Measurements from ENCODE around the gene CEP131.
"Not testable (repeated sequence)": the region's sequence is repeated elsewhere in the genome, so short reads cannot be mapped to it uniquely, and the experiment has no call there.

Gene CEP131

DNA sequence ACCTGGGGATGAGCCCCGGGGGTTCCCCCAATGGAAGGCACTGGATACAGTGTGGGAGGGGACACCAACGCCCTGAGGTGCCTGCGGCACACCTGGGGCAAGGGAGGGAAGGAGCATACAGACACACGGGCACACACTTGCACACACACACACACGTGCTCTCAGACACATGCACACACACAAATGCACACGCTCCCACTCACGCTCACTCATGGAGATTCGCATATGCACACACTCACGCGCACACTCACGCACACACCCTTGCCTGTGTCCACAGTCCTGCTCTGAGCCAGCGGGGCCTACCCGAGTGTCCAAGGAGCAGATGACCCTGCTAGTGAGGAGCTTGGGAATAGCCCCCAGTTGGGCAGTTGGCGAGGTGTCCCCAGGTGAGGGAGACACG lies 74.2 kb downstream of the CEP131 start:
- no peaks in the 10 kb centered on the region for H3K36me3 ChIP-seq (ENCODE audit: control insufficient read depth, insufficient read depth, low read length)
- TF ChIP-seq CTCF (IDR thresholded peaks at IDR 0.05) = no peak

GRCh38 chr17:81147701-81148100 lies 75.1 kb downstream of the CEP131 start:
- no peak for TF ChIP-seq CTCF (IDR thresholded peaks at IDR 0.05)
- Histone ChIP-seq H3K36me3 (ENCODE audit: control insufficient read depth, insufficient read depth, low read length) (no peaks in the 10 kb centered on the region), H3K27ac (no peak overlapping the region), H3K79me2 (no peaks in the 10 kb centered on the region), H3K9ac (no peak overlapping the region), H2AFZ (no peak overlapping the region), H3K27me3 (ENCODE audit: control insufficient read depth, insufficient read depth, low read length) (no peaks in the 10 kb centered on the region), H3K4me1 (no peaks in the 10 kb centered on the region), H3K4me2 (ENCODE audit: low read length) (no peak overlapping the region), H3K9me3 (ENCODE audit: control insufficient read depth, low read length) (no peaks in the 10 kb centered on the region), H3K4me3 (ENCODE audit: low read depth, low read length) (no peak overlapping the region)

More for the DNA sequence above, 74.2 kb downstream of the CEP131 start:
- H3K27me3 ChIP-seq (ENCODE audit: control insufficient read depth, insufficient read depth, low read length) = no peaks in the 10 kb centered on the region
- H3K4me3 ChIP-seq (ENCODE audit: low read depth, low read length) = no peak overlapping the region
- H3K4me2 ChIP-seq (ENCODE audit: low read length) = no peak overlapping the region
- no peaks in the 10 kb centered on the region for H3K4me1 ChIP-seq
- no peaks in the 10 kb centered on the region for H3K9me3 ChIP-seq (ENCODE audit: control insufficient read depth, low read length)
- H3K79me2 ChIP-seq = no peaks in the 10 kb centered on the region
- H3K9ac ChIP-seq = no peak overlapping the region
- H2AFZ ChIP-seq = no peak overlapping the region
- H3K27ac ChIP-seq = no peak overlapping the region

GRCh38 chr17:81146208-81146607 lies 76.6 kb downstream of the CEP131 start:
- H3K4me3 ChIP-seq (ENCODE audit: low read depth, low read length); H3K27ac ChIP-seq; H3K79me2 ChIP-seq; H3K9me3 ChIP-seq (ENCODE audit: control insufficient read depth, low read length); H3K4me2 ChIP-seq (ENCODE audit: low read length); H2AFZ ChIP-seq; H3K27me3 ChIP-seq (ENCODE audit: control insufficient read depth, insufficient read depth, low read length); H3K36me3 ChIP-seq (ENCODE audit: control insufficient read depth, insufficient read depth, low read length); H3K4me1 ChIP-seq; H3K9ac ChIP-seq: not testable (repeated sequence)

GRCh38 chr17:81144423-81144781 lies 78.4 kb downstream of the CEP131 start:
- H3K36me3 ChIP-seq (ENCODE audit: control insufficient read depth, insufficient read depth, low read length) = no peaks in the 10 kb centered on the region
- no peaks in the 10 kb centered on the region for H3K9me3 ChIP-seq (ENCODE audit: control insufficient read depth, low read length)
- peaks cover 4% of the 10 kb centered on the region for H3K79me2 ChIP-seq

GRCh38 chr17:81143717-81144422 lies 78.9 kb downstream of the CEP131 start:
- Histone ChIP-seq H3K4me1 (no peaks in the 10 kb centered on the region), H3K9me3 (ENCODE audit: control insufficient read depth, low read length) (no peaks in the 10 kb centered on the region), H3K79me2 (peaks cover 4% of the 10 kb centered on the region), H3K9ac (no peak overlapping the region), H3K4me2 (ENCODE audit: low read length) (no peak overlapping the region), H3K27ac (no peak overlapping the region), H3K27me3 (ENCODE audit: control insufficient read depth, insufficient read depth, low read length) (no peaks in the 10 kb centered on the region), H2AFZ (no peak overlapping the region), H3K36me3 (ENCODE audit: control insufficient read depth, insufficient read depth, low read length) (no peaks in the 10 kb centered on the region), H3K4me3 (ENCODE audit: low read depth, low read length) (no peak overlapping the region)
- no peak for TF ChIP-seq CTCF (IDR thresholded peaks at IDR 0.05)

More at GRCh38 chr17:81144423-81144781, 78.4 kb downstream of the CEP131 start:
- H3K27ac ChIP-seq = no peak overlapping the region
- H2AFZ ChIP-seq = no peak overlapping the region
- H3K9ac ChIP-seq = no peak overlapping the region
- TF ChIP-seq CTCF (IDR thresholded peaks at IDR 0.05) = no peak
- H3K4me1 ChIP-seq = no peaks in the 10 kb centered on the region
- no peak overlapping the region for H3K4me3 ChIP-seq (ENCODE audit: low read depth, low read length)
- H3K4me2 ChIP-seq (ENCODE audit: low read length) = no peak overlapping the region
- no peaks in the 10 kb centered on the region for H3K27me3 ChIP-seq (ENCODE audit: control insufficient read depth, insufficient read depth, low read length)

All from parathyroid adenoma (tissue), 2 donors.